Endothelial cell of umbilical vein (primary cell): ENCODE data around the gene MB21D2. TPM values are rescaled to one million over a fixed set of nuclear protein-coding genes. Genes with fewer than 3 reads are reported as not detected.

Source experiments
- BruUV-seq: library from RNA; stranded (reverse); fragments of 400-500 nt; replicated peaks from 2 replicates; lab custom pipeline; 2021; lab: Mats Ljungman, UMichigan
- CTCF ChIA-PET: fragments of 300-600, 350-600 bp; sonication (Branson Sonifier 250); formaldehyde crosslinking; loops from one replicate; lab custom pipeline; 2021; ENCODE audit warnings: antibody characterized with exemption, inconsistent platforms; lab: Charles Lee
- POLR2A ChIA-PET: fragments of 300-600, 350-600 bp; sonication (Branson Sonifier 250); formaldehyde crosslinking; loops from one replicate; lab custom pipeline; 2021; ENCODE audit warnings: antibody characterized with exemption, inconsistent platforms; lab: Charles Lee
- DNase-seq: peaks from one replicate; pipeline ENCODE4 v3.0.0-alpha.2; 2011; ENCODE audit warnings: low read depth, low spot score
- FAIRE-seq: peaks from 2 replicates; lab custom pipeline; 2011; peaks lifted over from hg19 to GRCh38; lab: Jason Lieb, UNC
- H2AFZ ChIP-seq: 2 replicates; pipeline ENCODE4 v1.6.0; 2012; ENCODE audit warnings: low read depth, low read length, control low read depth, inconsistent platforms
- H3K27ac ChIP-seq: 2 replicates; pipeline ENCODE4 v1.5.1; 2011; ENCODE audit warnings: low read depth, mild to moderate bottlenecking, control low read depth, low read length, moderate library complexity; ENCODE audit not compliant: insufficient read depth
- H3K27me3 ChIP-seq, 2 experiments: 2 replicates each; pipeline versions ENCODE4 v1.6.0 to v1.6.1; 2011; ENCODE audit warnings: low read length in 2 of 2, mixed read lengths in 1 of 2; ENCODE audit not compliant: control insufficient read depth in 2 of 2, insufficient read depth in 2 of 2
- H3K36me3 ChIP-seq, 2 experiments: 2 replicates in 1 of 2; 3 replicates in 1 of 2; pipeline ENCODE4 v1.5.1; 2011; ENCODE audit warnings: low read length in 2 of 2, mild to moderate bottlenecking in 1 of 2, moderate library complexity in 1 of 2; ENCODE audit not compliant: control insufficient read depth in 2 of 2, insufficient read depth in 2 of 2; ENCODE audit errors: extremely low read depth in 1 of 2
- H3K4me1 ChIP-seq: 3 replicates; pipeline ENCODE4 v1.5.1; 2011; ENCODE audit warnings: mild to moderate bottlenecking, low read length; ENCODE audit not compliant: control insufficient read depth, insufficient read depth; ENCODE audit errors: extremely low read depth
- H3K4me2 ChIP-seq: 2 replicates; pipeline ENCODE4 v1.6.1; 2011; ENCODE audit warnings: low read length, control low read depth, mixed read lengths; ENCODE audit not compliant: insufficient read depth
- H3K4me3 ChIP-seq, 3 experiments: fragments of 200-600 bp in 1 of 3; sonication (generic), shearing (Covaris generic) in 1 of 3; replicated peaks in 1 of 3; 2 replicates each; pipeline ENCODE4 v1.5.1; 2011 to 2016; ENCODE audit warnings: control low read depth in 3 of 3, low read length in 3 of 3, mild to moderate bottlenecking in 2 of 3, inconsistent platforms in 1 of 3, low read depth in 1 of 3, moderate library complexity in 1 of 3; ENCODE audit not compliant: insufficient read depth in 1 of 3
- H3K79me2 ChIP-seq: 2 replicates; pipeline ENCODE4 v1.6.0; 2012; ENCODE audit warnings: low read length, inconsistent platforms; ENCODE audit not compliant: control insufficient read depth, insufficient read depth
- H3K9ac ChIP-seq: replicated peaks from 2 replicates; pipeline ENCODE3; 2011; ENCODE audit warnings: low read length, control low read depth; ENCODE audit not compliant: insufficient read depth; ENCODE audit errors: extremely low read depth
- H3K9me1 ChIP-seq: replicated peaks from 3 replicates; pipeline ENCODE4 v1.6.0; 2011; ENCODE audit warnings: mild to moderate bottlenecking, low read length; ENCODE audit not compliant: control insufficient read depth, insufficient read depth; ENCODE audit errors: extremely low read depth
- H3K9me3 ChIP-seq: replicated peaks from 2 replicates; pipeline ENCODE4 v1.5.1; 2012; ENCODE audit warnings: low read length, inconsistent platforms; ENCODE audit not compliant: control insufficient read depth, insufficient read depth
- H4K20me1 ChIP-seq: replicated peaks from 2 replicates; pipeline ENCODE3; 2011; ENCODE audit warnings: mild to moderate bottlenecking, low read length; ENCODE audit not compliant: control insufficient read depth, insufficient read depth; ENCODE audit errors: extremely low read depth
- EZH2 ChIP-seq: IDR thresholded peaks from 2 replicates; pipeline ENCODE4 v1.6.1; 2012; ENCODE audit warnings: borderline replicate concordance, low read depth, mild to moderate bottlenecking, moderate library complexity, low read length, inconsistent platforms; ENCODE audit not compliant: severe bottlenecking
- FOS ChIP-seq: IDR thresholded peaks from 2 replicates; pipeline ENCODE4 v1.6.1; 2011; ENCODE audit warnings: mild to moderate bottlenecking, low read length, moderate library complexity, borderline replicate concordance; ENCODE audit not compliant: insufficient read depth
- GATA2 ChIP-seq: IDR thresholded peaks from 2 replicates; pipeline ENCODE4 v1.7.0; 2011; ENCODE audit warnings: low read depth, mild to moderate bottlenecking, moderate library complexity, mixed read lengths, low read length; ENCODE audit not compliant: insufficient read length, insufficient read depth
- JUN ChIP-seq: IDR thresholded peaks from 2 replicates; pipeline ENCODE4 v1.6.1; 2011; ENCODE audit warnings: borderline replicate concordance, low read depth; ENCODE audit not compliant: insufficient read length, insufficient read depth
- MYC ChIP-seq: IDR thresholded peaks from one replicate; pipeline ENCODE4 v1.6.1; 2011; ENCODE audit warnings: mild to moderate bottlenecking, low read depth, low read length
- POLR2A ChIP-seq: IDR thresholded peaks from 2 replicates; pipeline ENCODE4 v1.6.1; 2012; ENCODE audit warnings: low read depth, mild to moderate bottlenecking, control low read depth, low read length
- POLR2AphosphoS5 ChIP-seq: IDR thresholded peaks from 2 replicates; pipeline ENCODE4 v1.6.1; 2012; ENCODE audit warnings: low read depth, mild to moderate bottlenecking, control low read depth, low read length, moderate library complexity; ENCODE audit not compliant: insufficient read depth
- dilution Hi-C: fragments of 300-500 bp; cut with MboI; formaldehyde crosslinking; loops from one replicate; pipeline ENCODE4 v1.15.0; 2019; ENCODE audit warnings: low sequenced_read_pairs; ENCODE audit not compliant: extremely low pct_ligation_motif_present
- intact Hi-C: fragments of 100-400 bp; cut with micrococcal nuclease; formaldehyde crosslinking; loops from one replicate; pipeline ENCODE4 v1.10.0; 2022
- polyA plus RNA-seq, 4 experiments: library from polyadenylated mRNA; depleted of rRNA in 3 of 4; stranded (reverse) in 3 of 4; unstranded in 1 of 4; fragments of >200 nt; gene quantifications; 2 replicates each; pipeline versions ENCODE4 v1.2.1 to v1.2.3, GENCODE V29; 2011 to 2012; ENCODE audit warnings: missing spikeins in 1 of 4
- total RNA-seq: library from RNA; stranded (reverse); gene quantifications from 2 replicates; pipeline ENCODE4 v1.2.3, GENCODE V29; 2021
- TF ChIP-seq, protein P1 (sequence below): IDR thresholded peaks from 2 replicates; pipeline ENCODE4 v1.6.1; 2011; ENCODE audit not compliant: insufficient read depth, insufficient read length
- TF ChIP-seq, protein P2 (sequence below), 2 donors: IDR thresholded peaks; 1 replicate in 1 of 2; 2 replicates in 1 of 2; pipeline ENCODE4 v1.5.1; 2011; ENCODE audit warnings: low read length in 2 of 2, mild to moderate bottlenecking in 2 of 2, moderate library complexity in 2 of 2, control low read depth in 1 of 2, inconsistent platforms in 1 of 2, low read depth in 1 of 2; ENCODE audit not compliant: insufficient read depth in 1 of 2; ENCODE audit errors: extremely low read depth in 1 of 2

MB21D2 gene
- total and polyA plus RNA-seq, 2 donors (not counting 3 experiments of a cell fraction or from before 2014, with no cell fraction given): 6.7 to 7.4 TPM

DNA sequence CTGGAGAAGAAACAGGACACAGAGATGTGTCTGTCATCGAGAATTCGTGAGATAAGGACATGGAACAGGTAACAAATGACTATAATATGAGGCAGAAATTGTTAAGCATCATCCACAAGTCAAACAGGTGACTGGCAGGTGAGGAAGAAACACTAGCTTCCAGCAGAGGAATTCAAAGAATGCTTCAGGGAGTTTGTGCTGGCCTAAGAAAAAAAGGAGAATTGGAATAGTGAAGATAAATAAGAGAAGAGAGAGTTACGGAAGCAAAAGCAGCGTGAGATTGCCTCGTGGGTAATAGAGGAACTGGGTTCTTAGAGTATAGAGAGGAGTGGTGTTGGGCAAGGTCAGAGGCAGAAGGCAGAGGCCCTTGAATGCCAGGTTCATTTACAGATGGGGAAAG is 167.5 kb downstream of the MB21D2 start:
- CTCF ChIA-PET: no interaction called here
- H3K9ac ChIP-seq: no peak overlapping the region
- POLR2A ChIA-PET: no interaction called here
- H3K9me3 ChIP-seq: no peaks in the 10 kb centered on the region
- H2AFZ ChIP-seq: no peak overlapping the region
- no peaks in the 10 kb centered on the region for H3K9me1 ChIP-seq
- no peaks in the 10 kb centered on the region for H3K27me3 ChIP-seq
- intact Hi-C loops: no loop called here
- TF ChIP-seq, protein P1, sequence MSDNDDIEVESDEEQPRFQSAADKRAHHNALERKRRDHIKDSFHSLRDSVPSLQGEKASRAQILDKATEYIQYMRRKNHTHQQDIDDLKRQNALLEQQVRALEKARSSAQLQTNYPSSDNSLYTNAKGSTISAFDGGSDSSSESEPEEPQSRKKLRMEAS: no peak
- TF ChIP-seq POLR2AphosphoS5: no peak
- H3K4me2 ChIP-seq: no peak overlapping the region
- no TSS peak for BruUV-seq
- no peaks in the 10 kb centered on the region for H3K79me2 ChIP-seq
- DNase-seq (no peak), FAIRE-seq (no peak)
- no peak overlapping the region for H3K27ac ChIP-seq
- H3K4me1 ChIP-seq: no peaks in the 10 kb centered on the region
- no peaks in the 10 kb centered on the region for H3K36me3 ChIP-seq
- no peak overlapping the region for H3K4me3 ChIP-seq
- dilution Hi-C loops: no loop called here
- no peaks in the 10 kb centered on the region for H4K20me1 ChIP-seq

DNA sequence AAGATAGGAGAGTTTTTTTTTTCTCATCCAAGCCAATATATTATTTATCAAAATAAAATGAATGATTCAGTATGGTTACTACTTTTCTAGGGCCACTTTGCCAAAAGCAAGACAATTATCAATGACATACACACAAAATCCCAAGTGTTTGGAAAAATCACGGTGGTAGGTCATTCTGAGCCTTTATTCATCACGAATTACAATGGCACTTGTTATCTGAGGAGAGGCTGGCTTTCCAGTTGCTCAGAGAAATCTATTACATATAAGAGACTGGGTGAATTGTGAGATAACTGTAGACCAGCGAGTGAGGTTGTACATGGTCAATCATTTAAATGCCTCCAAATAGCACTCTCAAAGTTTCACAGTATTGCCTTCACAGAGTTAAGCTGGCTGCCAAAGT is 169.9 kb downstream of the MB21D2 start:
- Histone ChIP-seq H3K9ac (no peak overlapping the region), H3K79me2 (no peaks in the 10 kb centered on the region), H3K36me3 (no peaks in the 10 kb centered on the region), H4K20me1 (no peaks in the 10 kb centered on the region), H3K4me3 (no peak overlapping the region), H3K9me3 (no peaks in the 10 kb centered on the region), H3K4me1 (no peaks in the 10 kb centered on the region), H2AFZ (no peak overlapping the region), H3K9me1 (no peaks in the 10 kb centered on the region), H3K27me3 (no peaks in the 10 kb centered on the region), H3K27ac (no peak overlapping the region), H3K4me2 (no peak overlapping the region)
- TF ChIP-seq POLR2A (no peak), GATA2 (no peak), MYC (no peak), EZH2 (no peak), FOS (no peak), JUN (no peak), POLR2AphosphoS5 (no peak)
- TF ChIP-seq, protein P2, sequence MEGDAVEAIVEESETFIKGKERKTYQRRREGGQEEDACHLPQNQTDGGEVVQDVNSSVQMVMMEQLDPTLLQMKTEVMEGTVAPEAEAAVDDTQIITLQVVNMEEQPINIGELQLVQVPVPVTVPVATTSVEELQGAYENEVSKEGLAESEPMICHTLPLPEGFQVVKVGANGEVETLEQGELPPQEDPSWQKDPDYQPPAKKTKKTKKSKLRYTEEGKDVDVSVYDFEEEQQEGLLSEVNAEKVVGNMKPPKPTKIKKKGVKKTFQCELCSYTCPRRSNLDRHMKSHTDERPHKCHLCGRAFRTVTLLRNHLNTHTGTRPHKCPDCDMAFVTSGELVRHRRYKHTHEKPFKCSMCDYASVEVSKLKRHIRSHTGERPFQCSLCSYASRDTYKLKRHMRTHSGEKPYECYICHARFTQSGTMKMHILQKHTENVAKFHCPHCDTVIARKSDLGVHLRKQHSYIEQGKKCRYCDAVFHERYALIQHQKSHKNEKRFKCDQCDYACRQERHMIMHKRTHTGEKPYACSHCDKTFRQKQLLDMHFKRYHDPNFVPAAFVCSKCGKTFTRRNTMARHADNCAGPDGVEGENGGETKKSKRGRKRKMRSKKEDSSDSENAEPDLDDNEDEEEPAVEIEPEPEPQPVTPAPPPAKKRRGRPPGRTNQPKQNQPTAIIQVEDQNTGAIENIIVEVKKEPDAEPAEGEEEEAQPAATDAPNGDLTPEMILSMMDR (IDR thresholded peaks at IDR 0.05; ENCODE audit: extremely low read depth in 1 of 2, insufficient read depth in 1 of 2, low read depth in 1 of 2, low read length in 2 of 2): no peak
- TF ChIP-seq, protein P1: no peak
- intact Hi-C loops (no loop called here), dilution Hi-C loops (no loop called here)
- CTCF ChIA-PET: no interaction called here
- no TSS peak for BruUV-seq
- DNase-seq: no peak
- no peak for FAIRE-seq
- POLR2A ChIA-PET: interaction anchor here (0.6 kb wide), 1 partner anchor 83 kb away, joined by 8 read pairs; no protein-coding TSS in a partner anchor
